GM12892 (cell line): ENCODE data around the gene KLHL20. TPM values are rescaled to one million over a fixed set of nuclear protein-coding genes. Genes with fewer than 3 reads are reported as not detected.
"Not testable (repeated sequence)": the region's sequence is repeated elsewhere in the genome, so short reads cannot be mapped to it uniquely, and the experiment has no call there.

Experiments
- DNase-seq: peaks from one replicate; pipeline ENCODE4 v3.0.0; 2011; ENCODE audit not compliant: insufficient read length
- FAIRE-seq: peaks from 2 replicates; lab custom pipeline; 2011; peaks lifted over from hg19 to GRCh38; lab: Jason Lieb, UNC
- POLR2A ChIP-seq: IDR thresholded peaks from 2 replicates; pipeline ENCODE4 v1.6.1; 2011; ENCODE audit warnings: low read depth, low read length, control low read depth
- POLR2AphosphoS5 ChIP-seq: IDR thresholded peaks from 2 replicates; pipeline ENCODE4 v1.6.1; 2011; ENCODE audit warnings: low read depth, low read length, control low read depth
- TAF1 ChIP-seq: IDR thresholded peaks from 2 replicates; pipeline ENCODE4 v1.6.1; 2011; ENCODE audit warnings: low read depth, mild to moderate bottlenecking, control low read depth, low read length, borderline replicate concordance
- polyA plus RNA-seq: library from polyadenylated mRNA; unstranded; fragments of >200 nt; gene quantifications from one replicate; pipeline ENCODE4 v1.2.1, GENCODE V29; 2012; ENCODE audit warnings: missing spikeins, inconsistent platforms; ENCODE audit not compliant: missing spikeins

Gene KLHL20
- polyA plus RNA-seq: 9.3 TPM

DNA sequence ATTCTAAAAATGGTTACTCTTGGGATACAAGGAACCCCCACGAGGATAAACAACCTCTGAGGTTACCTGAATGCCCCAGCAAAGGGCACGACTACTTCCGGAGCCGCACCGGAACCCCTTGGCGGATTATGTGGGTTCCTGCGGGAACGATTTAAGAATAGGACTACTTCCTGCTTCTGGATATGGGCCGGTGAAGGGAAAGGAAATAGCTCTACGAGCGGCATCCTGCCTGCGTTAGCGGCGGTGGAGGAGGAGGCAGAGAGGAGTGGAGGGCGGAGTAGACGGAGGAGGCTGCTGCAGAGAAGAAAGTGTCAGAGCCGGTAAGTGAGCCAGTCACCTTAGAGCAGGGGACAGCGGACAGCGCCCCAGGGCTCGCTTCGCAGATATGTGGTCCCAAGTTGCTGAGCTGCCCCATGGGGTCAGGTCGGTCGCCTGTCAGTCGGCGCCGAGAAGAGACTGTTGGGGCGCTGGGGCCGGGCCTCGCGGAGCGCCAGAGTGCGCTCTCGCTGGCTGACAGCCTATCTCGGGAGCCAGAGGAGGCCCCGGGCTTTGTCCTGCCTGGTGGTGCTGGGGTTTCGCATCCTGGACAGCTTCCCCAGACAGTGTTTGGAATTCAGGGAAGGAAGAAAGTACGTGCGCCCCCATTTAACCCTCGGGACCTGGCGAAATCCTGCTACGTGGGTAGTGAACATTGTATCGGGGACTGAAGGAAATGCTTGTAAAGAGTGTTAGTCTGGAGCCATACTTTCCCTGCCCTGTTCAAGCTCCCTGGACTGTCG lies at the start of gene KLHL20:
Gene KLHL20, plus strand, starts transcription at position 223 of the 779 bp plus-strand sequence. CDS start 1,063 bp downstream, outside the sequence.
- TF ChIP-seq POLR2A (peak; percentile 95), TAF1 (peak; percentile 92), POLR2AphosphoS5 (peak; percentile 90)
- DNase-seq (peak; percentile 54), FAIRE-seq (peak; percentile 88)

DNA sequence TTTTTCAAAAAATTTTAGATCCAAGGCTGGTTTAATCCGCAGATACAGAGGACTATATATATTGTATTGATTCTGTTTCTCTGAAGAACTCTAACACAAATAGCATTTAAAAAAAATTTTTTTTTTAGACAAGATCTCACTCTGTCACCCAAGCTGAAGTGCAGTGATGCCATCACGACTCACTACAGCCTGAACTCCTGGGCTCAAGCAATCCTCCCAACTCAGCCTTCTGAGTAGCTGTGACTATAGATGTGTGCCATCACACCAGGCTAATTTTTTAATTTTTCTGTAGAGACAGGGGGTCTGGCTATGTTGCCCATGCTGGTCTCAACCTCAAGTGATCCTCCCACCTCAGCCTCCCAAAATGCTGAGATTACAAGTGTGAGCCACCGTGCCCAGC lies 48.1 kb upstream of the KLHL20 start:
- no peak for DNase-seq
- FAIRE-seq: no peak

DNA sequence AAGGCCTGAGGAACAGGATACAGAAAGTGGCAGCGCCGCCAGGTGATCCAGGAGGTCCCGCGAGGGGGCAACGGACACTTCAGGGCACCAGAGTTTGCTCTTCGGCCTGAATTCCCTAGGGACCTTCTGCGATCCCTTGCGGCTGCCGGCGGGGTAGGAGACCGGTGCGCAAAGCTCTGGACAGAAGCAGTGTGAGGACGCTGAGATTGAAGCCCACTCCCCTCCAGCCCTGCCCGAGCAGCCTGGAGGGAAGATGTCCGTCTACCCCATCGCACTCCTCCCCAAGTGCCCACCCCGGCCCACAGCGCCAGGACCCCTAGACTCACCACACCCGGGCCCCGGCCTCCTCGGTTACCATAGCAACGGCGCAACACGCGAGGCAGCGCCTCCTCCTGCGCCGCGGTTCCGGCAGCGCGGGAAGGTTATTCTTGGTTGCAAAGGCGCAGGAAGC lies 45.3 kb upstream of the KLHL20 start, which contains the start of gene ANKRD45:
Gene ANKRD45, minus strand, starts transcription at position 361 of the 451 bp plus-strand sequence. CDS start 10,433 bp downstream, outside the sequence.
- FAIRE-seq (no peak), DNase-seq (peak; percentile 8)
- TF ChIP-seq POLR2A (no peak), POLR2AphosphoS5 (no peak), TAF1 (no peak)

More for the DNA sequence above, 48.1 kb upstream of the KLHL20 start:
- TF ChIP-seq TAF1 (no peak), POLR2A (no peak), POLR2AphosphoS5 (no peak)

GRCh38 chr1:173674496-173674895 lies 40.3 kb upstream of the KLHL20 start:
- not testable (repeated sequence) for DNase-seq, FAIRE-seq

GRCh38 chr1:173680152-173680551 lies 34.6 kb upstream of the KLHL20 start:
- not testable (repeated sequence) for DNase-seq

DNA sequence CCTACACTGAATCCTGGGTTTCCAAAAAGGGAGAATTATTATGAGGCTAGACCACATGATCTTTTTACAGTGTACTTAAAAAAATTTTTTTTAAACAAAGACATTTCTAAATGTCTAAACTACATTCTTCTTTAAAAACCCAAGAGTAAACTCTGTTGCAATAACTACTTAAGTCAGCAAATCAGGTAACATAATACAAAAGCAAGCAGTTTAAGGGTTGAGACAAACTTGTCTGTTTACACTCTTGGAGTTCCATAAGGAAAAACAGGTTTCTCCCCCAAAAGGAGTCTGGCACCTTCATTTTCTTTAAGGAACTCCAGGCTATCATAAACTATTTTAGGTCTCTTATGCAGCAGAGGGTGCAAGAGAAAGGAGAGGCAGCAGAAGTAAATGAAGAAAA lies 32.6 kb upstream of the KLHL20 start:
- DNase-seq: no peak
- FAIRE-seq: no peak
- TF ChIP-seq TAF1 (no peak), POLR2A (no peak), POLR2AphosphoS5 (no peak)

More at GRCh38 chr1:173680152-173680551, 34.6 kb upstream of the KLHL20 start:
- FAIRE-seq: not testable (repeated sequence)

- not testable (repeated sequence) for DNase-seq, FAIRE-seq
These were observed 30.9 kb upstream of the KLHL20 start for GRCh38 chr1:173683838-173684237.

DNA sequence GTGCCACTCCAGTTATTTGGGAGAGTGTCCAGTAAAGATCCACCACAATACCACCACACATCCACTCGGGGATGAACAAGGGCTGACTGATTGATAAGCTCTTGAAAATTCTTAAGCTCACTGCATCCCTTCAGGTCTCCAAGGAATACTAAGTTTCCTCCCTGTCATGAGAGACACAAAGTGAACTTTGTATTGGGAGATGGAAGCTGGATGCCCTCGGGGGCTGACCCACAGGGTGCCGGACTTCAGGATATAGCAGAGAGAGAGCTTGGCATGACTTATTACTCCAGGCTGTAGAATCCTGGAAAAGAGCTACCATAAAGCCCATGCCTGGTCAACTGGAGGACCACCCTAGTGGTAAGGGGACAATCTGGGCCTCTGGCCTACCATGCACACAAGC lies 29.7 kb upstream of the KLHL20 start:
- not testable (repeated sequence) for FAIRE-seq, DNase-seq

GRCh38 chr1:173688300-173688699 lies 26.5 kb upstream of the KLHL20 start:
- DNase-seq: no peak
- TF ChIP-seq TAF1 (no peak), POLR2A (no peak), POLR2AphosphoS5 (no peak)
- no peak for FAIRE-seq

DNA sequence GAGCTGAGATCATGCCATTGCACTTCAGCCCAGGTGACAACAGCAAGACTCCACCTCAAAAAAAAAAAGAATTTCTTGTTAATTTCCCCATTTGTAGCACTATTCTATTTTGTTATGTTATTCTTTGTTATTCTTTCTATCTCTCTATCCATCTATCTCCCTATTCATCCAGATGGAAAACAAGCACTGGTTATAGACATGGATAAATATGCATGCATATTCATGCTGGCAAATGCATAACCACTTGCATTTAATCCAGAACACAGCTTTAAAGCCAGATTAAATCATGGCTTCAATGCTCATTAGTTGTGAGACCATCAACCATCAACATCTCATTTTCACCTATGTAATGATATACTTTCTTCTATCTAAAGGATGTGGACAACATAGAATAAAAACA lies 21.5 kb upstream of the KLHL20 start:
- TF ChIP-seq TAF1: no peak
- TF ChIP-seq POLR2AphosphoS5: no peak
- DNase-seq (no peak), FAIRE-seq (no peak)

DNA sequence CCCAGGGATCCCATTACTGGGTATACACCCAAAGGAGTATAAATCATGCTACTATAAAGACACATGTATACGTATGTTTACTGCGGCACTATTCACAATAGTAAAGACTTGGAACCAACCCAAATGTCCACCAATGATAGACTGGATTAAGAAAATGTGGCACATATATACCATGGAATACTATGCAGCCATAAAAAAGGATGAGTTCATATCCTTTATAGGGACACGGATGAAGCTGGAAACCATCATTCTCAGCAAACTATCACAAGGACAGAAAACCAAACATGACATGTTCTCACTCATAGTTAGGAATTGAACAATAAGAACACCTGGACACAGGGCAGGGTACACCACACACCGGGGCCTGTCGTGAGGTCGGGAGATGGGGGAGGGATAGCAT lies 13.5 kb upstream of the KLHL20 start:
- FAIRE-seq, DNase-seq: not testable (repeated sequence)

DNA sequence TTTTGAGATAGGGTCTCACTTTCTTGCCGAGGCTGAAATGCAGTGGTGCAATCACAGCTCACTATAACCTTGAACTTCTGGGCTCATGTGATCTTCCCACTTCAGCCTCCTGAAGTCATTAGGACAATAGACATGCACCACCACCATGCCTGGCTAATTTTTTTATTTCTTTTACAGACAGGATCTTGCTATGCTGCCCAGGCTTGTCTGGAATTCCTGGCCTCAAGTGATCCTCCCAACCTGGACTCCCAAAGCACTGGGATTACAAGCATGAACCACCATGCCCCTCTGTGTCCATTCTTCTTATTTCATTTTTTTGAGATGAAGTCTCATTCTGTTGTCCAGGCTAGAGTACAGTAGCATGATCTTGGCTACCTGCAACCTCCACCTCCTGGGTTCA lies 12.0 kb upstream of the KLHL20 start:
- TF ChIP-seq POLR2AphosphoS5: no peak
- no peak for TF ChIP-seq TAF1
- no peak for TF ChIP-seq POLR2A
- DNase-seq: no peak
- no peak for FAIRE-seq

DNA sequence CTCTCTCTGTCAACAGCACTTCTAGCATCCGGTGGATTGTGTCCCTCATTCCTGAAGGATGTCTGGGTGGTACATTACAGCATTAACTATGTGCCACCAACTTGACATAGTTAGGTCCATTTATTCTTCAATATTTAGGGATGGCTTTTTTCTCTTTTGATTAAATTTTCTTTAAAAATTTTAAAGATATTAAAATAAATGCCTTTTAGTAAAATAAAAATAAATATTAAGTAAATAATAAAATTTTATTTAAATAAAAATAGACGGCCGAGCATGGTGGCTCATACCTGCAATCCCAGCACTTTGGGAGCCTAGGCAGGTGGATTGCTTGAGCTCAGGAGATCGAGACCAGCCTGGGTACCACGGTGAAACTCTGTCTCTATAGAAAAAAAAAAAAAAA lies 9.7 kb upstream of the KLHL20 start:
- TF ChIP-seq TAF1: no peak
- TF ChIP-seq POLR2A: no peak
- no peak for TF ChIP-seq POLR2AphosphoS5
- DNase-seq (no peak), FAIRE-seq (no peak)
